Heart right ventricle (tissue), 16 donors: ENCODE data around the gene HRC. TPM values are rescaled to one million over a fixed set of nuclear protein-coding genes. Genes with fewer than 3 reads are reported as not detected.
A peak's percentile ranks its signal among the peaks of the same experiment; 100 is the strongest.

Experiments
- ATAC-seq, 8 donors: fragments of 200-7000 bp; cut with Tn5 transposase; one replicate each; pipeline ENCODE4 v1.9.1; 2020; ENCODE audit warnings: mild to moderate bottlenecking in 8 of 8, moderate library complexity in 8 of 8, moderate number of reproducible peaks in 1 of 8
- DNase-seq, 2 donors: peaks; one replicate each; pipeline ENCODE4 v3.0.0-alpha.2; 2020
- H3K27ac ChIP-seq, 10 donors: fragments of 200-600 bp; sonication (generic) in 2 of 10; one replicate each; pipeline versions ENCODE4 v1.5.0 to v1.8.0; 2020 to 2022; ENCODE audit warnings: mild to moderate bottlenecking in 3 of 10
- H3K27me3 ChIP-seq, 7 donors: fragments of 200-600 bp; one replicate each; pipeline ENCODE4 v1.8.0; 2021 to 2022; ENCODE audit warnings: mild to moderate bottlenecking in 2 of 7
- H3K36me3 ChIP-seq, 9 donors: fragments of 200-600 bp; sonication (generic) in 1 of 9; one replicate each; pipeline versions ENCODE4 v1.5.0 to v1.8.0; 2020 to 2022; ENCODE audit warnings: mild to moderate bottlenecking in 2 of 9
- H3K4me1 ChIP-seq, 9 donors: fragments of 200-600 bp; sonication (generic) in 1 of 9; one replicate each; pipeline versions ENCODE4 v1.5.0 to v1.8.0; 2020 to 2022; ENCODE audit warnings: mild to moderate bottlenecking in 4 of 9
- H3K4me3 ChIP-seq, 10 donors: fragments of 200-600 bp; sonication (generic) in 2 of 10; one replicate each; pipeline versions ENCODE4 v1.5.0 to v1.8.0; 2020 to 2022; ENCODE audit warnings: mild to moderate bottlenecking in 7 of 10, moderate library complexity in 2 of 10
- H3K9me3 ChIP-seq, 11 donors: fragments of 200-600 bp in 10 of 11; sonication (generic) in 2 of 11; one replicate each; pipeline versions ENCODE4 v1.5.0 to v1.8.0; 2013 to 2022; ENCODE audit warnings: mild to moderate bottlenecking in 2 of 11, control low read depth in 1 of 11, moderate library complexity in 1 of 11
- CTCF ChIP-seq, 9 donors: fragments of 200-600 bp; sonication (generic) in 2 of 9; IDR thresholded peaks; one replicate each; pipeline versions ENCODE4 v1.5.0 to v1.8.0; 2021 to 2022; ENCODE audit warnings: antibody characterized with exemption in 9 of 9, mild to moderate bottlenecking in 5 of 9, moderate library complexity in 1 of 9
- WGBS, 2 donors: extraction: QIAGEN DNeasy Blood & Tissue Kit; methylation state at CpG; one replicate each; pipeline ENCODE4 v1.1.7; 2013; ENCODE audit warnings: inconsistent platforms in 1 of 2; 5-methylcytosine and 5-hydroxymethylcytosine counted together
- intact Hi-C, 10 donors: fragments of 100-400 bp; cut with DNase I; formaldehyde crosslinking; loops; one replicate each; pipeline versions ENCODE4 v1.11.1 to v1.14.2; 2022
- polyA plus RNA-seq, 2 donors: library from polyadenylated mRNA; stranded (reverse); fragments of 200-250 nt; gene quantifications; one replicate each; pipeline ENCODE4 v1.2.3, GENCODE V29; 2013
- total RNA-seq, 10 donors: library from RNA; stranded (reverse); fragmentation: NEBNext Ultra II Directional in 3 of 10; extraction: Animal tissue kit (Norgen Biotek cat#: 25700) in 3 of 10; gene quantifications; one replicate each; pipeline versions ENCODE4 v1.2.1 to v1.2.4, GENCODE V29; 2021 to 2023
- donor health status: Arrhythmogenic right ventricular cardiomyopathy.
- donor health status: ischemic (EF 13 %, LVEDD 7.1; RV severe dilation, severe dysfunction).
- donor health status: healthy with polysubstance abuse.
- donor health status: DM: no; HTN: yes; CAD: no.
- donor health status: DM: no; HTN: no; CAD: no.
- donor health status: ischemic (EF 25% LVEDD 6.9; RV normal size, moderate dysfunction).
- donor health status: ischemic (EF 25% LVEDD 5.7; RV mildly dilated, moderate dysfunction).
- donor health status: healthy.
- donor health status: DM: yes; HTN: yes; CAD: no.
- donor health status: Ischemic cardiomyopathy.
- donor health status: ischemic (EF 35%, LVEDD 5.7; RV mildly dilated, moderate dysfunction).
- donor health status: nonischemic (EF 11% LVEDD 7.7; RV severe dilation, severe dysfunction).
- donor health status: DM: yes; HTN: yes; CAD: no.
- donor health status: PGD.
- donor health status: ischemic (EF 29% LVEDD 5.4; RV normal size, mild dysfunction).
- donor health status: nonischemic (EF 23%, LVEDD 6.1; RV moderate dilation, normal function).

Gene HRC
- total and polyA plus RNA-seq, 12 donors: 331 to 1,557 (median 1,008) TPM

GRCh38 chr19:49107625-49108459, 47.4 kb downstream of the HRC start:
- DNase-seq (no peak), ATAC-seq (peak in 2 of 8 donors; percentile 3 to 40)
- no peak for TF ChIP-seq CTCF (IDR thresholded peaks at IDR 0.05)
- 94% methylated on average over 93 of the region's 93 CpGs for WGBS, 2 donors
- no peaks in the 10 kb centered on the region for H3K27me3 ChIP-seq
- H3K4me1 ChIP-seq: peaks cover 5 to 23% (median 10%) of the 10 kb centered on the region in 9 donors
- no peaks in the 10 kb centered on the region for H3K9me3 ChIP-seq
- H3K36me3 ChIP-seq: peaks cover 0 to 69% (median 57%) of the 10 kb centered on the region in 9 donors
- no peak overlapping the region for H3K4me3 ChIP-seq
- intact Hi-C loops: loop anchor here in 1 of 10 donors (5.0 kb wide), 1 partner anchor 39 kb away; no protein-coding TSS in a partner anchor
- no peak overlapping the region for H3K27ac ChIP-seq

GRCh38 chr19:49106648-49107135, 48.5 kb downstream of the HRC start:
- Histone ChIP-seq H3K4me3 (no peak overlapping the region), H3K27ac (no peak overlapping the region), H3K4me1 (peaks cover 5 to 21% (median 10%) of the 10 kb centered on the region in 9 donors), H3K27me3 (no peaks in the 10 kb centered on the region), H3K36me3 (peaks cover 0 to 81% (median 67%) of the 10 kb centered on the region in 9 donors), H3K9me3 (no peaks in the 10 kb centered on the region)
- peak in 1 of 2 donors; percentile 62 for DNase-seq
- peak; percentile 49 to 83 (median 77) for TF ChIP-seq CTCF (IDR thresholded peaks at IDR 0.05)
- ATAC-seq: peak in 5 of 8 donors; percentile 21 to 43 (median 38)
- intact Hi-C loops: loop anchor here in 1 of 10 donors (5.0 kb wide), 1 partner anchor 41 kb away; no protein-coding TSS in a partner anchor
- 66 to 70% methylated on average over 12 of the region's 12 CpGs for WGBS, 2 donors

- Histone ChIP-seq H3K27me3 (no peaks in the 10 kb centered on the region), H3K27ac (no peak overlapping the region), H3K4me1 (peaks cover 0 to 5% (median 0%) of the 10 kb centered on the region in 9 donors), H3K9me3 (no peaks in the 10 kb centered on the region), H3K36me3 (peaks cover 0 to 100% (median 77%) of the 10 kb centered on the region in 9 donors), H3K4me3 (no peak overlapping the region)
- peak in 3 of 8 donors; percentile 13 to 21 (median 18) for ATAC-seq
- DNase-seq: no peak
- no peak for TF ChIP-seq CTCF (IDR thresholded peaks at IDR 0.05)
- intact Hi-C loops: loop anchor here in 1 of 10 donors (5.0 kb wide), 1 partner anchor 93 kb away; no protein-coding TSS in a partner anchor
- 70 to 72% methylated on average over 30 of the region's 30 CpGs for WGBS, 2 donors
Measured at GRCh38 chr19:49104229-49104864, 50.8 kb downstream of the HRC start.
